G401 (cell line): Measurements from ENCODE around the gene SEPTIN6. TPM values are rescaled to one million over a fixed set of nuclear protein-coding genes. Genes with fewer than 3 reads are reported as not detected.
"Not testable (repeated sequence)": the region's sequence is repeated elsewhere in the genome, so short reads cannot be mapped to it uniquely, and the experiment has no call there.

Experiments
- DNase-seq: peaks from one replicate; pipeline ENCODE4 v3.0.0-alpha.2; 2015; ENCODE audit warnings: low spot score
- in situ Hi-C: cut with HindIII; loops from 2 replicates; pipeline ENCODE4 v1.10.0; 2016; ENCODE audit warnings: low sequenced_read_pairs, mixed read lengths
- total RNA-seq: library from RNA; depleted of rRNA; stranded (reverse); fragments of >200 nt; shearing (Covaris generic); gene quantifications from 2 replicates; pipeline ENCODE4 v1.2.3, GENCODE V29; 2014

Gene SEPTIN6
- total RNA-seq, 1 experiment from 2014 or later: 53.2 TPM

DNA sequence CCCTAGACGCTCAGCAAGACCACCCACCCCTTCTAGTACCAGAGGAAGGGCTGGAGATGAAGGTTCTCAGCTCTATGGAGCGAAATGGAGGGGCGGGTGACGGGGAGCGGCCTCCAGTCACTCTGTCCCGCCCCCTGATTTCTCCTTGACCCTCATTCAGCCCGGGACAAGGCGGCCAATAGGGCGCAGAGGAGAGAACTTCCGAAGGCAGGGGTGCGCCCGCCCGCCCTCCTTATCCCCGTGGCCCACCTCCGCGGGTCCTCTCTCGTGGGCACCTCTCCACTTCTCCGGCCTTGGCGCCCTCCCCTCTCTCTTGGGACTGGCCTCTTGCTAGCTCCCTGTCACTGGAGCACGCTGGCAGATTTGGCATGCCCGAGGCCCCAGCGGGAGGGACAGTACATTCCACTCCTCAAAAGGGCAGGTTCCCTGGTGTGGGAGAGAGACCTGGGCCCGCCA lies 1.1 kb upstream of the SEPTIN6 start:
- no peak for DNase-seq
- in situ Hi-C loops: no loop called here

- DNase-seq: peak; percentile 68
Measured at GRCh38 chrX:119692191-119693039, 553 bp downstream of the SEPTIN6 start.

DNA sequence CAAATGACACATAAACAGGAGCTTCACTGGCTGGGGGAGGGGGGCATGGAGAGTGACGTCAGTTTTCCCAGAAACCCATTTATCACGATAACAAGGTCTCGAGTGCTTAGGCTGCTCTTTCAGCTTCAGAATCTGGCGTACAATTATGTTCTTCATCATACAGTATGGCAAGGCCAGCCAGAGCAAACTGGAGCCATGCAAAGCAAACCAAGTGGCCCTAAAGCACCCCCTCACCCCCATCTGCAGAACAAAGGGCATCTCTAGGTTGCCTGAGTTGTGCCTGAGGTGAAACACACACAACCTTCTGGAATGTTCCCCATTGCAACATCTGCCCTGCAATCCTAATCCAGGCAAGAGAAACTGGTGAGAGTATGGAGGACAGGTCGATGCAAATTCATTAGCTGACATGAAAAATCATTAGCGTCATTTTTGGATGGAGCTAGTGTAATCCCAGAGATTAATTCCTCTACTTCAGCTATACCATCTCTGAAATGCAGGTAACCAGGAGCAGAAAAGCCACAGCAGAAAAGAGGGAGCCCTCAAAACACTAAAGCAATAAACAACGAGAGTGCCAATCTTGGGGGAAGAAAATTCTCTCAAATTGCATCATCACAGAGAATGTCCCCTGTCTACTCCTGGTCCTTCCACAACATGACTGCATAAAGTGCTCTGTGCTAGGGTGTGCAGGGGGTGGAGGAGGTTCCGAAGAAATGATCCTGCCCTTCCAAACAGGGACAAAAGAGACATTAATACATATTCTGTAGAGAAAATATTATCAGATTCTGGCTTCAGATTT lies 1.8 kb downstream of the SEPTIN6 start:
- peak; percentile 27 for DNase-seq

More at GRCh38 chrX:119692191-119693039, 553 bp downstream of the SEPTIN6 start:
- in situ Hi-C loops: no loop called here

DNA sequence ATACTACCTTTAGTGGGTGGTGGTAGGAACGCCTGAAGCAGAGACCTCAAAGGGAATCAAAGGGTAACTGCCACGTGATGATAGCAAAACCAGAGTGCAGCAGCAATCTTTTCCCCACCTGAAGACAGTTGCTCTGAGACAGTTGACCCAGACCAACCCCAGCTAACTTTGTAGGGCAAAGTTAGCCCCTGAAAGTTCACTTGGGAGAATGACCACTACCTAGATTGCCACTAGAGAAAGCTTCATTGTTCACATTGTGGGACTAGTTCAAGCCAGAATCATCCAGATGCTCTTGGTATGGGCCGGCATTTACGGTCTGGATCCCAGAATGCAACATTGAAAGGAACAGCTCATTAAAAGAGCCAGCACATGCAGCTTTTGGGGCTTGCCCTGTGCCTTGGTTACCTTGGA lies 4.1 kb downstream of the SEPTIN6 start:
- in situ Hi-C loops: no loop called here
- no peak for DNase-seq

More for the DNA sequence above, 1.8 kb downstream of the SEPTIN6 start:
- in situ Hi-C loops: no loop called here

GRCh38 chrX:119687661-119688413 lies 5.1 kb downstream of the SEPTIN6 start:
- DNase-seq: peak; percentile 46
- in situ Hi-C loops: no loop called here

GRCh38 chrX:119686087-119686691 lies 6.8 kb downstream of the SEPTIN6 start:
- DNase-seq: peak; percentile 80
- in situ Hi-C loops: no loop called here

DNA sequence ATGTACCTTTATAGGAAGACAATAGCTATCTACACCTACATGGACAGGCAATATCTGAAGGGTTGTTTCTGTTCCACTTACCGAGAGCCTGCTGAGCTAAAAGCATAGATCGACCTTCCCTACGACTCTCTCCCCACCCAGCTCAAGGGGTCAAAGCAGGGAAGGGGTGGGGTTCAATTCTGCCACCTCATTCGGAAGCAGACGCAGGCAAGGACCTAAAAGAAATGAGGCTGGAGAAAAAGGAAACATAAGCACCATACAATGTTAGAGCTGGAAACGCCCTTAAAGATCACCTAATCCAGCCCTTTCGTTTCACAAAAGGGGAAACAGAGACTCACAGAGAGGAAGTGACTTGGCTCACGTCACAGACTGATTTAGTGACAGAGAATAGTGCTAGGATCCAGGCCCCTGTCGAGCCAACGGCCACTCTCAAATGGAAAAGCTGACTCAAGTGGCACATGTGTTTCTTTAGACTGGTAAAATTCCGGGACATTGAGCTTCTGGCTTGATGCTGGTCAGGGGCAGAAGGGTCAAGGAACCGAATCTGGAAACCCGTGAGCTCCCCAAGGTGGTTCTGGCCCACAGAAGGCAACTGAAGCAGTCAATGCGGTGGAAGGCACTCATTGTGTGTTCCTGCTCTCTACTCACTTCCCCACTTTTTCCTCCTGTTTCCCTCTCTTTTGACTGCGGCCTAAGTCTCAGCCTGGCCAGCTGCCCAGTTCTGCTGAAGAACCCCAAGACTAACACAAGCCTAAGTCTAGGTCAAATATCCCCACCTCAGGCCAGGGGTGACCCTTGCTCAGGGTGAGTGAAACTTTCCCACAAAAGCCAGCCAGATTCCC lies 7.5 kb downstream of the SEPTIN6 start:
- no peak for DNase-seq
- in situ Hi-C loops: no loop called here

DNA sequence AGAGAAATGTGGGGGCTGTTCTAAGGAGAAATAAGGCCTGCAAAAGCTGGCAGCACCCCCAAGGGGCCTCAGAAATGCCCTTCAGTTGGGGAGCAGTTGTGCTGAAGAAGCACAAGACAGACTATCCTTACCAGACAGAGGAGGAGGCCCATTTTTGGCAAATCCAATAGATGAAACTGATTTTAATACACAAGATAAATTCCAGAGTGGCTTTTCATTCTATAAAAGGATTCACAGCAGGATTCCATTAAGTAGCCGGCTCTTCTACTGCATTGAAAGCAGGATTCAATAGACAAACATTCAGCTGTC lies 8.1 kb downstream of the SEPTIN6 start:
- in situ Hi-C loops: no loop called here
- no peak for DNase-seq

GRCh38 chrX:119684312-119684711 lies 8.7 kb downstream of the SEPTIN6 start:
- in situ Hi-C loops, DNase-seq: not testable (repeated sequence)

DNA sequence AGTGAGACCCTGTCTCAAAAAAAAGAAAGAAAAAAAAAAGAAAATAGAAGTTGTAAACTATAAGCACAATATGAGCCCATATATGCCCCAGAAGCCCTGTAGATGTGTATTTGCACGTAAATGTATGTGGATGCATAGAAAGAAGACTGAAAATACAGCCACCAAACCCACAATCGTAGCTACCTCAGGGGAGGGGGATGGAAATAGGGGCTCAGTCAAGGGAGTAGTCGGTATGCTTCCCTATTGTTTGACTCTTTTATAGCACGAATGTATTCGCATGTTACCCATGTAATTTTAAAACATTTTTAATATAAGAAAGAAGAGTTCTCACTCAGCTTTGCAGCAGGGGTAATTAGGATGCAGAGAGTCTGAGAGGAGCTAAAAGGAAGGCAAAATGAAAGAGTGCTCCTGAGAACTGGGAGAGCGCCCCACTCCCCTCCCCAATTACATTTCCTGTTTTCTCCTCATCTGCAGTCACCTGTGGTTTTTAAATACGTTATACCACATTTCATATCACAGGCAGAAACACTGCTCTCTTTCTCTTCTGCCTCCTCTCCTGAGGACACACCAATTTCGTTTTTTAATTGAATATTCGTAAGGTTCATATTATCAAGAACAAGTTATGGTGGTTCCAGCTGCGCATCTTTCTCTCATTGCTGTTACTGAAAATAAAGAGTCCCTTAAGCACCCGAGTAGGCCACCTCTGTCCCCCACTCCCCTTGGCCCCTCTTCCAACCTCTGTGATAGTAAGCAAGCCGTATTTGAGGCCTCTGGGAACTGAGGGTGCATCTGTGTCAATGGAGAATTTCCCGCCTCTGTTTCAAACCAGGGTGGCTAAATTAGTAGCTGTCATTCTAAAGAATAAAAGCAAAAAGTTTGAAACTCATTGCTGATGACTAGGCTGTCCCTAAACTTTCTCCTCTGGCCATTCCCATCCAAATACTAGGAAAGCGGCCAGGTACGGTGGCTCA lies 10.7 kb downstream of the SEPTIN6 start:
- DNase-seq: no peak
- in situ Hi-C loops: no loop called here

DNA sequence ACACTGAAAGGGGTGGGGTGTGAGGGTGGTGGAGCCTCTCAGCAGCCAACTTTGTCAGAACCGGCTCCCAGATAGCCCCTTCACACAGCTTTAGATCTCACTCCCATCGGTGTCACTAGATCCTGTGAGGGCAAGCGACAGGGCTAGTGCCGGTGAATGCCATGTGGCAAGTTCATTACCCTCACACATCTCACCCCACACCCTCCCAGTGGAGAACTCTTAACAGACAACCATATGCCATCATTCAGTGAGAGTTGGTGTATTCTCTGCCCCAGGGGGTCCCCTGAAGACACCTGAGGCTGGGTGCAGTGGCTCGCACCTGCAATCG lies 15.3 kb downstream of the SEPTIN6 start:
- in situ Hi-C loops: no loop called here

DNA sequence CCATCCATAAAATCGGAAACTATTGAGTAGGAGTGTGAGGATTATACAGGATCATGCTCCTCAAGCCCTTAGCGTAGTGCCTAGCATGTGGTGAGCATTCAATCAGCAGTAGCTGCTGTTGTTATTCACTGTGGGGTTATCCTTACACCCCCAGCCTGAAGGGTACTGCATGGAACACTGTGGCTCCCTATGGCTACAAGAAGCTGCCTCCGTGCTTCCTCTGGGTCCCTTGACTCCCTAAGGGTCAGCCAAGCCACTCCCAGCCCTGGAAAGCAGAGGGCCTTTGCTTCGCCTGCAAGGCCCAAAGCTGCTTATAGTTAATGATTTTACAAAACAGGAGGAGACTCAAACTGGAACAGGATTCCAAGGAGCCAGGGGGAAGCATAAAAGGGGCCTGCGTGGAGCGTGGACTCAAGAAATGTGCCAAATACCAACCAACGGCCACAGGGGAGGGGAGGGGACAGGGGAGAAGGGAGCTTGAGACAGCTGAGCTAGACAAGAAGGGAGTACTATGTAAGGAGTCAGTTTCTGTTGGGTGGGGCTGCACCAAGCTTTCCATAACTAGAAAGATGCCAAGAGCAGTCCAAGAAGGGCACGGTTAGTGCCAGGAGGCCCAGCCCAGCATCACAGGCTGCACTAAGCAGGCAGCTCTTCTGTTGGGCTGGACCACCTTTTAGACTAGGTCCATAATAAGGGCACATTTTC lies 15.9 kb downstream of the SEPTIN6 start:
- DNase-seq: no peak
- in situ Hi-C loops: no loop called here

More for the DNA sequence above, 15.3 kb downstream of the SEPTIN6 start:
- no peak for DNase-seq

GRCh38 chrX:119673336-119673735 lies 19.6 kb downstream of the SEPTIN6 start:
- DNase-seq: no peak
- in situ Hi-C loops: no loop called here

DNA sequence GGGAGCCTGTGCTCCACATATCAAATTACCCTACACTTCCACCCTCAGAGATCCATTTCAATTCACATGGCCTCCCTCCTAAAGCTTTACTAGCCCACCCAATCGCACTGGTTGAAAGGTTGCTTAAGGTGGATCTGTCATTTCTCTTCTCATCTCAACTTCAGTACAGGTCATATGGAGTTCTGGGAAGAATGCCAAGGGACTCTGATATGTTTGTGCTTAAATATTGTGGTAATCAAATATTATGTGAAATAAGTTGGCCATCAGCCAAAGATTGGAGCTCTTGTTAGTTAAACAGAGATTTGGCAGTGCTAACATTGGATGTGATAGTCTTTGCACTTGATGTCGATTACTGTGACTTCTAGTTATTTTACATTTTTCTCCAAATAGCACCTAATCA lies 20.5 kb downstream of the SEPTIN6 start:
- DNase-seq: no peak
- in situ Hi-C loops: no loop called here

DNA sequence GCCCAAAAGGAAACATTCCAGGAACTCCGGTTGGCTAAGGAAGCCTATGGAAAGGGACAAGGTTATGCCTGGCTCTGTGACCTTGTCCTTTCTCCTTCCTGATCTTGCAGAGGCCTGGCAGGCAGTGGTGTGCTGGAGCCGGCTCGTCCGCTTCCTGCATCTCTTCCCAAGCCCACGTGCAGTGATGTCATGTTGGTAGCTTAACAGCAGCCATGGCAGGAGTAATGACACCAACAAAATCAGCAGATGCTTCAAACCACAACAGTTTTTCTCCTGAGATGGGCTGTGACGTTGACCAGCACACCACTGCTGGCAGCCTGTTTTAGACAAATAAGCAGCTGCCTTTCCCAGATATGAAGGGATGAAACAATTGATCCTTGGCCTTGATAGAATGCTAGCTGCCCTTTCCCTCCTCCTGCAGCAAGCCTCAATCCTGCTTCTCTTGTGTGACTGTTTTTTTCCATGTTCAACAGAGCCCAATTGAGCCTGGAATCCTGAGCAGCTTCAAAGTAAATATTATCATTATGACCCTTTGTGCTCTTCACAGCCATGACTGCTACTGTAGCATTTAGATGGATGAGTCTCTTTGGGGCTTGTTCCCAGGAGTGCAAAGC lies 23.4 kb downstream of the SEPTIN6 start:
- in situ Hi-C loops: no loop called here
- DNase-seq: no peak

GRCh38 chrX:119667111-119667878 lies 25.7 kb downstream of the SEPTIN6 start:
- in situ Hi-C loops: no loop called here
- no peak for DNase-seq
